Stimulated activated CD4-positive, alpha-beta T cell treated with anti-CD3 and anti-CD28 coated beads, Interleukin-2, amount 100 ng/mL, for 4 hours (primary cell): ENCODE measurements around the gene PEX12.
"Not testable (repeated sequence)": the region's sequence is repeated elsewhere in the genome, so short reads cannot be mapped to it uniquely, and the experiment has no call there.

Source experiments
- DNase-seq: peaks from one replicate; pipeline ENCODE4 v3.0.0-alpha.2; 2020; ENCODE audit warnings: low read depth

The PEX12 gene

GRCh38 chr17:35536664-35537171, 41.7 kb downstream of the PEX12 start:
- peak; percentile 28 for DNase-seq

GRCh38 chr17:35535406-35535805, 43.0 kb downstream of the PEX12 start:
- not testable (repeated sequence) for DNase-seq

- no peak for DNase-seq
Observed at GRCh38 chr17:35534576-35535093, 43.7 kb downstream of the PEX12 start.

- no peak for DNase-seq
Observed at GRCh38 chr17:35531160-35531559, 47.2 kb downstream of the PEX12 start.

GRCh38 chr17:35529866-35530265, 48.5 kb downstream of the PEX12 start:
- DNase-seq = no peak

GRCh38 chr17:35529326-35529725, 49.0 kb downstream of the PEX12 start:
- DNase-seq = not testable (repeated sequence)
